Adrenal gland (tissue), 5 donors: ENCODE measurements around the gene OSBPL6.

Source experiments
- CTCF ChIP-seq, 6 experiments: fragments of 450-650 bp in 4 of 6; fragments of 200-600 bp in 2 of 6; sonication (generic) in 1 of 6; IDR thresholded peaks; 1 replicate in 5 of 6; 2 replicates in 1 of 6; pipeline versions ENCODE4 v1.5.1 to v1.8.0; 2016 to 2021; ENCODE audit warnings: antibody characterized with exemption in 6 of 6, mild to moderate bottlenecking in 2 of 6, moderate library complexity in 1 of 6
- POLR2A ChIP-seq, 2 donors: fragments of 450-650 bp; IDR thresholded peaks; one replicate each; pipeline ENCODE4 v1.6.1; 2017; ENCODE audit warnings: antibody characterized with exemption in 2 of 2, mild to moderate bottlenecking in 2 of 2, moderate library complexity in 1 of 2
- donor health status: DM: no; HTN: no; CAD: no.

GRCh38 chr2:178155524-178155923, 38.8 kb upstream of the OSBPL6 start:
- TF ChIP-seq CTCF (IDR thresholded peaks at IDR 0.05), result no peak
- TF ChIP-seq POLR2A (IDR thresholded peaks at IDR 0.05), result no peak
